ENCODE measurements around the gene KIAA1210. TPM values are rescaled to one million over a fixed set of nuclear protein-coding genes. Genes with fewer than 3 reads are reported as not detected.

KIAA1210 gene
- polyA plus RNA-seq, 1 experiment, result not detected

GRCh38 chrX:119156241-119156640 lies 28.6 kb upstream of the KIAA1210 start:
- H3K27me3 ChIP-seq (ENCODE audit: control insufficient read depth, insufficient read depth, low read length), result no peaks in the 10 kb centered on the region
- no peak for DNase-seq (ENCODE audit: low read depth, low spot score)
- H3K27ac ChIP-seq (ENCODE audit: low read depth, low read length), result no peak overlapping the region
- POLR2A ChIA-PET, result no interaction called here
- no peaks in the 10 kb centered on the region for H3K9me3 ChIP-seq (ENCODE audit: control insufficient read depth, insufficient read depth, low read length)
- H3K4me3 ChIP-seq (ENCODE audit: low read depth, low read length), result no peak overlapping the region
- no peak for TF ChIP-seq CTCF (IDR thresholded peaks at IDR 0.05; ENCODE audit: low read depth, low read length)
- CTCF ChIA-PET, result no interaction called here

GRCh38 chrX:119155416-119156035 lies 27.9 kb upstream of the KIAA1210 start:
- ChIA-PET POLR2A (no interaction called here), CTCF (no interaction called here)
- H3K9me3 ChIP-seq (ENCODE audit: control insufficient read depth, insufficient read depth, low read length), result no peaks in the 10 kb centered on the region
- TF ChIP-seq CTCF (IDR thresholded peaks at IDR 0.05; ENCODE audit: low read depth, low read length), result no peak
- DNase-seq (ENCODE audit: low read depth, low spot score), result no peak
- H3K27ac ChIP-seq (ENCODE audit: low read depth, low read length), result no peak overlapping the region
- no peak overlapping the region for H3K4me3 ChIP-seq (ENCODE audit: low read depth, low read length)
- peaks cover 2% of the 10 kb centered on the region for H3K27me3 ChIP-seq (ENCODE audit: control insufficient read depth, insufficient read depth, low read length)

GRCh38 chrX:119151051-119151380 lies 23.4 kb upstream of the KIAA1210 start:
- ChIA-PET POLR2A (no interaction called here), CTCF (no interaction called here)
- no peak for TF ChIP-seq CTCF (IDR thresholded peaks at IDR 0.05; ENCODE audit: low read depth, low read length)
- H3K27ac ChIP-seq (ENCODE audit: low read depth, low read length), result no peak overlapping the region
- no peaks in the 10 kb centered on the region for H3K9me3 ChIP-seq (ENCODE audit: control insufficient read depth, insufficient read depth, low read length)
- no peak for DNase-seq (ENCODE audit: low read depth, low spot score)
- H3K27me3 ChIP-seq (ENCODE audit: control insufficient read depth, insufficient read depth, low read length), result peaks cover 3% of the 10 kb centered on the region
- H3K4me3 ChIP-seq (ENCODE audit: low read depth, low read length), result no peak overlapping the region

- POLR2A ChIA-PET, result no interaction called here
- peaks cover 3% of the 10 kb centered on the region for H3K27me3 ChIP-seq (ENCODE audit: control insufficient read depth, insufficient read depth, low read length)
- no peak overlapping the region for H3K4me3 ChIP-seq (ENCODE audit: low read depth, low read length)
- H3K9me3 ChIP-seq (ENCODE audit: control insufficient read depth, insufficient read depth, low read length), result no peaks in the 10 kb centered on the region
- no peak overlapping the region for H3K27ac ChIP-seq (ENCODE audit: low read depth, low read length)
- no peak for TF ChIP-seq CTCF (IDR thresholded peaks at IDR 0.05; ENCODE audit: low read depth, low read length)
- DNase-seq (ENCODE audit: low read depth, low spot score), result no peak
- CTCF ChIA-PET, result no interaction called here
Measured at GRCh38 chrX:119150163-119151050, 22.8 kb upstream of the KIAA1210 start.

GRCh38 chrX:119147486-119147885 lies 19.9 kb upstream of the KIAA1210 start:
- no peak for TF ChIP-seq CTCF (IDR thresholded peaks at IDR 0.05; ENCODE audit: low read depth, low read length)
- ChIA-PET POLR2A (no interaction called here), CTCF (interaction anchor here (0.6 kb wide), 1 partner anchor 1158 kb away, joined by 3 read pairs; no protein-coding TSS in a partner anchor)
- Histone ChIP-seq H3K9me3 (ENCODE audit: control insufficient read depth, insufficient read depth, low read length) (no peaks in the 10 kb centered on the region), H3K4me3 (ENCODE audit: low read depth, low read length) (no peak overlapping the region), H3K27me3 (ENCODE audit: control insufficient read depth, insufficient read depth, low read length) (peaks cover 3% of the 10 kb centered on the region), H3K27ac (ENCODE audit: low read depth, low read length) (no peak overlapping the region)
- DNase-seq (ENCODE audit: low read depth, low spot score), result no peak

Measured in AG04450 (cell line).